HG02588 (cell line): Measurements from ENCODE around the gene PRELID1.
A peak's percentile ranks its signal among the peaks of the same experiment; 100 is the strongest.
"Not testable (repeated sequence)": the region's sequence is repeated elsewhere in the genome, so short reads cannot be mapped to it uniquely, and the experiment has no call there.

Experiments
- ATAC-seq: cut with Tn5 transposase; IDR thresholded peaks from one replicate; pipeline ENCODE4 v1.9.1; 2021; ENCODE audit warnings: mild to moderate bottlenecking, moderate library complexity; ENCODE audit not compliant: unreplicated experiment

PRELID1 gene

DNA sequence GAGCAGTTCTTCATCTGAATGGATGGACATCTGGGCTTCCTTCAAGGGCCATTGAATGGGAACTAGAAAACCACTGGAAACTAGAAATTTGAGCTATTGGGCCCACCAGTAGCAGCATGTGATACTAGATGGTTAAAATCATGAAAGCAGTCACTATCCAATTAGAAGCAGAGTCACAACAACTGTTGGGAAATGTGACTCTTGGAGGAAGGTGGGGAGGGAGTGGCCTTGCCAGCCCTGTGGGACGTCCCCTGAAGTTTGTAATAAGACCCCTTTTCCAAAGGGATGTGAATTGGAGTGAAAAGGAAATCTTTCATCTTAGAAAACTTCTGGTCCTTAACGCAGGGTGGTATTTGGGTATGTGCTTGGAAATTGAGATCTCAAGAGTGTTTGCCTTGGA, 5.7 kb upstream of the PRELID1 start:
- no peak for ATAC-seq

DNA sequence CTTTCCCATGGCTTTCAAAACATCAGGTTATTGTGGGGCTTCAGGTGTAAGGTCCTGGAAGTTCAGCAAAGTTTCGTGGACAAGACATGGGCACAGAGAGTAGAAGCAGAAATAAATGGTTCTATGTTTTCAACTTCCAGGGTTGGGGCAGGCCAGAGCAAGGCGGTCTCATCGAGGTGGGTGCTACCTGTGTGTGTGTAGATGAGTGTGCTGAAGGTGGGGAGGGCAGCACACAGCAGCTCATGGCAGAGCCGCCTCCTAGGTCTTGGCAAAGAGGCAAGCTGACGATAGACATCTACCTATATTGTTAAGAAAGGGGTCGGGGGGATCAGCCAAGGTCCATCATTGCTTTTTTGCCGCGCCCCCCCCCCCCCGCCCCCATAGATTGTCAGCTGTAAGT, 3.9 kb upstream of the PRELID1 start:
- ATAC-seq: no peak

DNA sequence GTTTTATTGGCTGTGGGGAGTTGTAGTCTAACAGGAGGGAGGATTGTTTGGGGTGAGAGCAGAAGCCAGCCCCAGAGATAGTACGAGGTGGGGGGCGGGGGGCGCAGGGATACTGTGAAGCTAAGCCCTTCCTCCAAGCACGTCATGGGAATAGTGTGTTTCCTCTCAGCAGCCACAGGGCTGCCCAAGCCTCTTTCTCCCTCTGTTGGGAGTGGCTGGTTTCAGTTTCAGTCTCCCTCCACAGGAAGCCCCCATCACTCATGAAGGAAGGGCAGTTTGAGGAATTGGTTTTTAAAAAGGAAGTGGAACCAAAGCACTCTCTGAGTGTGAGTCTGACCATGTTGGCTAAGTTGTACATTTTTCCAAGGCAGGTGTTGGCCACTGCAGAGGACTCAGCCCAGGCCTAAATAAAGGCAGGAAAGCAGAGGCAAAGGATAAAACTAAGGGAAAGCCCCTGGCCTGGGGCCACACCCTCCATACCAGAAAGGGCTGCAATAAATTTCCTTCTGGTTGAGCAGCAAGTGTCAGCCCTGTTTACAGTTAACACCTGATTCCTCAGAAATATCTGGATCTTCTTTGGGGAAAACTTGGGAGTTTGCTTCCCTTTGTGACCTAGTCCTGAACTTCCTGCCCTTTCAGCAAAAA, 3.2 kb upstream of the PRELID1 start:
- ATAC-seq: no peak

DNA sequence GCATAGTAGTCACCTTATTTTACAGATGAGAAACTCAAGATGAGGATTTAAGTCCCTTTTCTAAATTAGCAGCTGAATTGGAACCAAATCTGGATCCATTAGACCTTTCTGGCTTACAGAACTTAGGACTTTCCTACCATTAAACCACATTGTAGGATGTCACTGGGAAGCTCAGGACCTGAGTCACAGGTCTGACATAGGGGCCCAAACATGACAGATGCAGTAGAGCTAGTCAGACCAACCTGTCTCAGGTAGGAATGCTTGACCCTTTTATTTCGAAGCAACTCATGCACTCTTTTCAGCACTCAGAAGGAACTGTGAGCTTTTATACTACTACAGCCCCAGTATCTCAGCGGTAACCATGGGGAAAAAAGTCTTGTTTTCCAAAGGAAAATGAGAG, 2.6 kb upstream of the PRELID1 start:
- no peak for ATAC-seq

DNA sequence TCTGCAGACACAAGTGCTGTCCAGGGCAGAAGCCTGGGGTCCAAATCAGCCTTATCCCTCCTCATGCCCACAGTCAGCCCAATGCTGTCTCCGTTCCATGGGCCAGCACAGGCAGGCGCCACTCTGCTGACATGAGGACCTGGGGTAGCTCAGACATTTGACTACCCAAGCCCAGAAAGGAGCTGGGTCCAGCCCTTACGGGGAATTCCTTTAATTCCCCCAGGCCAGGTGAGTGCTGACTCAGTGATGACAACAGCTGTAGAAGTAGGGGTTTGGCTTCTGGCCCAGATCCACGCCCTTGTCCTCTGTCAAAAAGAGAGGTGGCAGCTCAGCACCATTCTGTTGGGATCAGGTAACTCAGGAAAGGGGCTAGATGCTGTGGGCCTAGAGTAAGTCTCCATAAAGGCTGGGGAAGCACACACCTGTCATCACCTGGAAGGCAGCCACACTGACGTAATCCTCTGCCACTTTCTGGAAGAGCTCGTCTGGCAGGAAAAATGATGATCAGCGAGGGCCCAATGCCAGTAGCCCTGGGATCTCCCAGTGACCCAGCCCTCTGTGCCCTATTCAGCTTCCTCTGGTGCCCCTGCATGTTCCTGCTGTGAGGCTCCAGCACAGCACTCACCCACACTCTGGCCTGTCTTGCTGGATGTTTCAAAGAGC, 2.0 kb upstream of the PRELID1 start:
- no peak for ATAC-seq

DNA sequence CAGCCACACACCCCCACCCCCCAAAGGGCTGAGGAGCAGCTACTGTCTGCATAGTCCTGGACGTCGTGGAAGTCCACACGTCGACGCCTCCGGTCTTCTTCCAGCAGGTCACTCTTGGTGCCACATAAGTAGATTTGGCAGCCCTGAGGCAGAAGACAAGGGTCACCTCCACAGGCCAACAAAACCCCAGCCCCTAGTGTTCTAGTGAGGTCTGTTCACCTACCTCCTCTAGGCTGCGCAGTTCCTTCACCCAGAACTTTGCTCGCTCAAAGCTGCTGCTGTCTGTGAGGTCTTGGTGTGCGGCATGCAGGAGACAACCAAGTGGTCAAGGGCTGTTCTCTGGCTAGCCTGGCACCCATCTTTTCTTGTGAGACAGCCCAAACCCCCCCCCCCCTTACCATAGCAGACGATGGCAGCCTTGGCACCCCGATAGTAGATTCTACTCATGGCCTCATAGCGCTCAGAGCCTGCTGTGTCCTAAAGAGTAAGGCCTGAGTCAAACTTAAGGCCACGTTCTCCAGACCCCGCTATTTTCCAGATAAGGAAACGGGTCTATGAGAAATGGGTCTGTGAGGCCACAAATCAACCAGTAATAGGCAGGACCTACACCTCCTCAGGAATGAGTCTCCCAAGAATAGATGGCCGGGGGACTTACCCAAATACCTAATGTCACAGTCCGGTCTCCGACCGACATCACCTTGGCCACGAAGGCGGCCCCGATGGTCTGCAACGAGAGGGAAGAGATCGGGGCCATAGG, 1.1 kb upstream of the PRELID1 start:
- no peak for ATAC-seq

DNA sequence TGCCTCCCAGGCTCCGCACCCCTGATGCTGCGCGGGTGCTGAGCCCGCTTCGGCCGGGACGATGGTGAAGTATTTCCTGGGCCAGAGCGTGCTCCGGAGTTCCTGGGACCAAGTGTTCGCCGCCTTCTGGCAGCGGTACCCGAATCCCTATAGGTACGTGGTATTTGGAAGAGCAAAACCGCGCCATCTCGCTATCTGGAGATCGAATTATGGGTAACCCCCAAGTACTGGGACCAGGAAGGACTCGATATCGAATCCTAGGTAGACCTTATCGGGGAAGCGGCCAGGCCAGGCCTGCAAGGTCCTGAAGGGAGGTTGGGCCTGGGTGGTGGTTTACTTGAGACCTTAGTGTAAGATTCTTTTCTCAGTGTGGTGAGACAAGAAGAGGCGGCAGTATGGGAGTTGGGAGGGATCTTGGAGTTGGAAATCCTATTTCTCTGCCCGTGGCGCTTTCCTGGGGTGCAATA, 359 bp downstream of the PRELID1 start:
- ATAC-seq: no peak

DNA sequence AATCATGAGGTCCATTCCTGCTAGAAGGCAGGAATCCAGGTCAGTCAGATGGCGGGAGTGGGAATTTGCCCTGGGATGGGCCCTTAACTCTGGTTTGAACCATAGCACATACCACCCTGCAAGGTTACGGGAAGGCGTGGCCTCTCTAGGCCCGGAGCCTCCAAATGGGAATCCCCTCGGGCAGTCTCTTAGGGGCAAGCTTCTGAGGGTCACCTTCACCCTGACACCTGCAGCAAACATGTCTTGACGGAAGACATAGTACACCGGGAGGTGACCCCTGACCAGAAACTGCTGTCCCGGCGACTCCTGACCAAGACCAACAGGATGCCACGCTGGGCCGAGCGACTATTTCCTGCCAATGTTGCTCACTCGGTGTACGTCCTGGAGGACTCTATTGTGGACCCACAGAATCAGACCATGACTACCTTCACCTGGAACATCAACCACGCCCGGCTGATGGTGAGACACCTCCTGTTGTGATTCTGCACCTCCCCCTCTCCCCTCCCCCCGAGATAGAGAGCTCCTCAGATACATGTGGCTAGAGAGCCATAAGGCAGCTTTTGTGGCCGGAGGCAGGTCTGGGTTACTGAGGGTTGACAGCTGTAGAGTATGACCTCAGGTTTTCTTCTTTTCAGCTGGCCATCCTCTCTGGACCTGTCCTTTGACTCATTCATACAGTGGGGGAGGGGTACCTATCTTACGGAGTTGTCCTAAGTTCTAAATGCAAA, 957 bp downstream of the PRELID1 start:
- no peak for ATAC-seq

DNA sequence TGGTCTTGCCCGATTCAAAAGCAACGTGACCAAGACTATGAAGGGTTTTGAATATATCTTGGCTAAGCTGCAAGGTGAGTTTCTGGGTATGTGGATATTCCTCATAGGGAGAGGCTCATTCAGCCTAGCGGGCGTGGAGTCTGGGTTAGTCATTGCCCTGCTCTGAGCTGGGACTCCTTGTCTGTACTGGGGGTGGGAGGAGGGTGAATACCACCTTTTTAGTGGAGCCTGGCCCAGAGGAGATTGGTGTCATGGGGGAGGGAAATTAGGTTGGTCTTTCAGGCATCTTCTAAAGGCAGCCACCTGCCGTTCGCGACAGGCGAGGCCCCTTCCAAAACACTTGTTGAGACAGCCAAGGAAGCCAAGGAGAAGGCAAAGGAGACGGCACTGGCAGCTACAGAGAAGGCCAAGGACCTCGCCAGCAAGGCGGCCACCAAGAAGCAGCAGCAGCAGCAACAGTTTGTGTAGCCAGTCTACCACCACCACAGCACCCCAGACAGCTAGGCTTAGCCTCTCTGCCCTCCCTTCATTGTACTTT, 2.6 kb downstream of the PRELID1 start:
- ATAC-seq: not testable (repeated sequence)

DNA sequence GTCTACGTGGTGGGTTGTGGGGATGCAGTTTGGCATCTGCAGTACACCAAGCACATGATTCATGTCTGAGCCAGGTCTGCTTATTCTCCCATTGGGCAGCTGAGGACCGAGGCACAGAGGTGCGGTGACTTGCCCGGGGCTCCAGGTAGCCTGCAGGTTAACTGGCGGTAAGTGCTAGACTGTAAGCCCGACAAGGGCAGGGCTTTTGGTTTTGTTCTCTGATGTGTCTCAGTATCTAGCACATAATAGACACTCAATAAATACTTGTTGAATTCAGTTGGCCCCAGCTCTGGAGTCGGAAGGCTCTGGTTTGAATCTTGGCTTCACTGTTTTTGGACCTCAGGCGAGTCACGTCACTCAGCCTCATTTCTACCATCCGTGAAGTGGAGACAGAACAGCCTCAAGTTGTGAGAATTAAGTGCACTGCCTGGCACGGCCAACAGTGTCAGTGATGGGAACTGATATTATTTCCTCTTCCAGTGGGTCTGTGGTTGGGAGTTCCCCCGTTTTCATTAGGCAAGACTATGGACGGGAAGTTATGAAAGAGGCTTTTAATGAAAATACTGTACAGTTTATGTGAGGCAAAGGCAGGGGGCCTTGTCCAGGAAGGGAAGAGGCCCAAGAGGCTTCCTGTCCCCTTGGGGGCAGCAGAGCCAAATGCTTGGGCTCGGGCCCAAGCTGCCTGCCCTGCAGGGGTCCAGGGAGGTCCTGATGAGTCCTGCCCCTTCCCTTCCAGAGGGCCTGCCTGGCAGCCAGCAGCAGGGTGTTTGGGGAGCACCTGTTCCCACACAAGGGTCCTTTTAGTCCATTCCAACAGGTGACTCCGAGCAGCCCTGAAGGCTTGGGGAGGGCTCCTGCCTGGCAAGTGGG, 3.3 kb downstream of the PRELID1 start:
- ATAC-seq: no peak

DNA sequence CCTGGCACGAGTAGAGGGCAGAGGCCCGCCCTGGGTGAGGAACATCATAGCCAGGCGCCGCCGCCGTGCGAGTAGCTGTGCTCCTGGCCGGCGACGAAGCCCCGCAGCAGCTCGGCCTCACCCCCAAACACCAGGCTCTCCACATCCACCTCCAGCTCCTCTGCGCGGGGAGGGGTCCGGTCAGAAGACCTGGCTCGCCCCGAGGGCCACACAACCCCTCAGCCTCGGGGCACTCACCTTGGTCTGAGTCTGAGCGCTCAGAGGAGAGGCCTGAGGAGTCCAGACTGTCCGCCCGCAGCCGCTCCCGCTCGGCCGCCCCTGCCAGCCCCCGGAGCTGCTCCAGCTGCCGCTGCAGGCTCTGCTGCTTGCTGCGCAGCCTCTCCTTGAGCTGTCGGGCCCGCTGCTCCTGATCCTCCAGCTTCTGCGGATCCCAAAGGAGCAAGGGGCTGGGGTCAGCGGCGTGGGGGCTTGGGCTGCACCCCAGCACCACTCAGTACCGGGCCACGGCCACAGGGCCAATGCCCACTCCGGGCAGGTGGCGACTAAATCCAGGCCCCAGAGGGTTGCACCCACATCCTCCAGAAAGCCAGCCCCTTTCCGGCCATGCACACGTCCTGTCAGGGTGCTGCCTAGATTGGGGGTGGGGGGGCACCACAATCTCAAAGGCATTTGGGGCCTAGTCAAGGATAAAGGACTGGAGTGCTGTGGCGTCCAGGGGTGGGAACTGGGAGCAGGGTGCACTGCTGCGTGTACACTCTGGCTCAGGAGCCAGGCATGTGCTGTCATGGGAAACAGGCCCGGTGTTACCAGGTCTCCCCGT, 4.2 kb downstream of the PRELID1 start:
- no peak for ATAC-seq

DNA sequence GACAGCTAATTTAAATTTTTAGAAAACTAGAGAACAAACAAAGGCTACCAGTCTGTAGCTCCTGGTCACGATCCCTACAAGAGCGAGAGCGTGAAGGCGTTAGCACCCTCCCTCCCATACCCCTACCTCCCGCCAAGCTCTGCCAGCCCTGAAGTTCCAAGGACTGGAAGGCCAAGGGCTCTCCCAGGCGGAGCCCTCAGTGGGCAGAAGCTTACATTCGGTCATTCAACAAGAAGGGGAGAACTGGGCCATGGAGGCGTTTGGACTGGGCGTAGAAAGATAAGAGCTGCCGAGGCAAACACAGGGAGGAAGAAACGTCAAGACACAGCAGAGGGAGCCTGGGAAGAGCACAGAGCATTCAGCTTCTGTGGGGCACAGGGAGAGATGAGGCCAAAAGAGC, 5.1 kb downstream of the PRELID1 start:
- no peak for ATAC-seq

DNA sequence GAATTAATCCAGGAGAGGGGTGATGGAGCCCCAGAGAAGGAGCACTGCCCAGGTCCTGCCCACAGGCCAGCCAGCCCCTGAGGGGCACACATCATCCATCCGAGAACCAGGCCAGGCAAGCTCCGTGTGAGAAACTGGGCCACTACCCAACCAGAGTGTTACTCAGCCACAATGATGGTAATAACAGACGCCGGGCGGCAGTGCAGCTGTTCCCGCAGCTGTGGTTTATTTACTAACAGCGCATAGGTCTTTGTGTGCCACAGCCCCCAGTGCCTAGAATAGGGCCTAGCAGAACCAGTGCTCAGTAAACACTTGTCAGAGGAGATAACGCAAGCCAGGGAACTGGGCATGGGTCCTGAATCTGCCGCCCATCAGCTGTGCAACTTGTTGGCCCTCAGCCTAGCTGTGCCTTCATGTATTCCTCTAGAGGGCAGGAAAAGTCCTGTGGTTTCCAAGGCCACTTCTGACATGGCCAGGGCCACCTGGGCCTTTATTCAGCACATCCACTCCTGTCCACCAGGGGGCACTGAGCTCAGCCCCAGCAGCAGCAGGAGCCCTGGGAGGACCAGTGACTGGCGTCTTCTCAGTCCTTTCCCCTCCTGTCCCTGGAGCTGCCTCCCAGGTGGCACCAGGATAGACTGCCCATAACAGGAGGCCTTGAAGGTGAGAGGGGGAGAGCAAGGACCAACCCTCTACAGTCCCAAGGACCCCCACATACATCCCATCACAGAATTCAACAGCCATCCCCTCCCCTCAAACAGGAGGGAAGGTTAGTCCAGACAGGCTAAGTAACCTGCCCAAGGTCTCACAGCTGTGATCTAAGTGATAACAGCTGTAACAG, 6.0 kb downstream of the PRELID1 start:
- ATAC-seq: no peak

DNA sequence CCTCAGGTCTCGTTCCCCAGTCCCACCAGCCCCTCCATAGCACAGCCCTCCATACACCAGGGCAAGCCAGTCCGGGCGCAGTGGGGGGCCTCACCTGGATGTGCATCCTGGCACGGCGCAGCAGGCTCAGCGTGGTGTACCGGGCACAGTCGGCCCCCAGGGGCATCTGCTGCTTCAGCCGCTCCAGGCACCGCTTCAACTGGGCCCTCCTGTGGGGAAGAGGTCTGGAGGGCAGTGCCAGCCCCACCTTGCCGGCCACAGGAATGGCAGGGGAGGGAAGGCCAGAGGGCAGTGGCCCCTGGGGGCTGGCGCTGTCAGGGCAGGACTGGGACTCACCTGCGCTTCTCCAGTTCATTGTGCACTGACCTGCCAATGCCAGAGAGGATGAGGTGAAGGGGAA, 6.7 kb downstream of the PRELID1 start:
- no peak for ATAC-seq

DNA sequence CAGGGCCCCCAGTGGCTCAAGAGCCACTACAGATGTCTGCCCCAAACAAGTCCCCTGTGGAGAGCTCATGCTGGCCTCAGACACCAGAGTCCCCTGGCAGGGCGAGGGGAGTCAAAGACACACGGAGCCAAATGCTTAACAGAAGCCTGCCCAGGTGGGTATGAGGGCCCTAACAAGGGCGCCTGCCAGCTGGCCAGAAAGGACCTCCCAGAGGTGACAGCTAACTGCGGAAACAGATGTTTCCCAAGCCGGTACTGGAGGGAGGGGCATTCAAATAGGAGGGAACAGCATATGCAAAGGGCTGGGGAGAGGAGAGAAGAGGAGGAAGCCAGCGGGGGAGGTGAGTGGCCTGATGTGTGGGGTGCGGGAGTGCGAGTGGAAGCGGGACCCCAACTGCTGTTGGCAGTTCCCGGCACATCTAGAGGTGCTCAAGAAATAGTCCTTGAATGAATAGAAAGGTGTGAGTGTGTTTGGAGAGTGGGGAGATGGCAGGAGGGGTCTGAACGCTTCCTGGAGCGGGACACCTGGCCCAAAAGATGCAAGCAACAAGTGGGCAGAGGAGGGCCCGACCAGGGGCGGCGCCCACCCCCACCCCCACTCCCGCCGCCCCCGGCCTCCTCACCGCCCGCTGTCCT, 7.3 kb downstream of the PRELID1 start:
- ATAC-seq: no peak

DNA sequence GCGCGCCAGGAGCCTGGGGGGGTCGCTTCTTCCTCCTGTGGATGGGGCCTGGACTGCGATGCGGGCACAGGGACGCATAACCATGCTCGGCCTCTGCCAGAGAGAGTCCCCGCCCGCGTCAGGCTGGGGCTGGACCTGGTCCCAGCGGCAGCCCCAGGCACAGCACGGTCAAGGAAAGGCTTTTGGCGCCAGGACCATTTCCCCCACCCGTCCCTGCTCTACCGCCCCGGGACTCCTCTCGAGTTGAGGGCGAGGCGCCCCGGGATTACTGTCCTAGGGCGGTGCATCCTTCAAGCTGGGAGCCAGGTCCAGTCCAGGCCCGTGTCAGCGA, 7.8 kb downstream of the PRELID1 start:
- peak; percentile 2 for ATAC-seq

DNA sequence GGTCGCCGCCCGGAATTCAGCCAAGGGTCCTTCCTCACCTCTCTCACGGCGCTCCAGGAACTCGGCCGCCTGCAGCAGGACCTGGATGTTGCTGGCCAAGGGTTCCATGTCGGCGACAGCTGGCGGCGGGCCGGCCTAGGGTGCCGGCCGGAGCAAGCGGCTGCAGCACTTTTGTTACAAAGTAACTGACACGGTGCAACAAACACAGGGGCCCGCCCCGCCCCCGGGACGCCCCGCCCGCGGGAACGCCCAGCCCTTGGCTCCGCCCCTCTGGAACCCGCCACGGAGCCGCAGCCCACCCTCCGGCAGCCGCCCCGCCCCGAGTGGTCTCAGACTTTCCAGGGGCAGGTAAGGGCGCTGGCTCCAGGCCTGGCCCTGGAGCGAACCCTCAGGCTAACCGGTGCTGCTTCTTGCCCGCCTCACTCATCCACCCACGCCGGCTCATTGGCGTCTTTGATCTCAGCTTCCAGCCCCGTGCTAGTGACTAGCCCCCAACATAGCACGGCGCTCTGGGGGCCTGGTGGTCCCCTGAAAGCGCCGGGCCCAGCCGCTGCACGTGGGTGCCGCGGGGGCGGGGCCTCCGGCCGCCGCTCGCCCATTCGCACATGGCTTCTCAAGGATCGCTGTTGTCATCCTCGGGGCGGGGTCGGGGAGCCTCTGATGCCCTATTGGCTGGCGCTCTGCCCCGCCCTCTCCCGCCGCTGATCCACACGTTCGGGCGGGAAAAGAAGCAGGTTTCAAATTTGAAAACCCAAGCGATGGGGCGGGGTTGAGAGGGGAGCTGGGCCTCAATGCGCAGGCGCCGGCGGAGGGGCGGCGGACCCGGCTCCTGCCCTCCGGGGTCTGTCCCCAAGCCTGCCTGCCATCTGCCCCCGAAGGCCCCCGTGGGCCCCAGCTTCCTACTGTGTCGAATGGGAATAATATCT, 8.4 kb downstream of the PRELID1 start, which contains the start of gene MXD3:
MXD3 (minus strand) TSS at position 176 of the 926 bp plus-strand sequence; CDS start at position 108, 68 bp downstream.
- ATAC-seq: peak; percentile 70
